Ammon's horn (tissue), 1 donor: ENCODE data around the gene LLGL2.

ENCODE experiments used
- DNase-seq: peaks from one replicate; pipeline ENCODE4 v3.0.0-alpha.2; 2016; ENCODE audit warnings: low spot score

Gene LLGL2

DNA sequence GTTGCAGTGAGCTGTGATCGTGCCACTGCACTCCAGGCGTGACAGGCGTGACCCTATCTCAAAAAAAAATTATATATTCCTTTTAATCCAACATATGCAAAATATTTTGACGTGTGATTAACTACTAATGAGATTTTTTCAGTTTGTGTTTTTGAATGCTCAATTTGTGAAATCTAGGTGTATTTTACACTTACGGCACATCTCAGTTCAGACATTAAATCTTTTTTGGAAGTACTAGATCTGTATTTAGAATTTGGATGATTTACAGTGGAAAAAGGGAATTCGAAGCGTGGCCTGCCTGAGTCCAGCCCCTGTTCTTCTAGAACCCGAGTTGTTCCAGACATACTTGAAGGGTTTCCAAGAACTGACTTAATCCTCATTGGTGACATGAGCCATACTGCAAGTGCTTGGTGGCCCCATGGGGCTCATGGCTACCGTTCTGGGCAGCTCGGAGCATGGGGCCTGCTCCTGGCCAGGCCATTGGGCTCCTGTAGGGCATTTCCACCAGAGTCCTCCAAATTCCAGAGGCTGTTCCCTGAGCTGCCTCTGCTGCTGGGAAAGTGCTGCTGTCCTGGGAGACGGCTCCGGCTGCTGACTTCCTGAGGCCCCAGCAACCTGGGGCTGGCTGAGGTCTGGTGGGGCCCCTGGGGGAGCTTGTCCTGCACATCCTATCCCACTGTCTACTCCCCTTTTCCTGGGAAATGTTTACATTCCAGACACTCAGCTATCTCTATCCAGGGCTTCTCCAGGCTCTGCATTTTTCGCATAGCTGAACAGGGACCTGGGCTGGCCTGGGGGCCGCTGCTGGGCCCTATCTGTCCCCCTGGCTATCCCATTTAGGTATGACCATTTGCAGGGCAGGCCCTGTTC lies 27.2 kb downstream of the LLGL2 start:
- DNase-seq, result no peak

DNA sequence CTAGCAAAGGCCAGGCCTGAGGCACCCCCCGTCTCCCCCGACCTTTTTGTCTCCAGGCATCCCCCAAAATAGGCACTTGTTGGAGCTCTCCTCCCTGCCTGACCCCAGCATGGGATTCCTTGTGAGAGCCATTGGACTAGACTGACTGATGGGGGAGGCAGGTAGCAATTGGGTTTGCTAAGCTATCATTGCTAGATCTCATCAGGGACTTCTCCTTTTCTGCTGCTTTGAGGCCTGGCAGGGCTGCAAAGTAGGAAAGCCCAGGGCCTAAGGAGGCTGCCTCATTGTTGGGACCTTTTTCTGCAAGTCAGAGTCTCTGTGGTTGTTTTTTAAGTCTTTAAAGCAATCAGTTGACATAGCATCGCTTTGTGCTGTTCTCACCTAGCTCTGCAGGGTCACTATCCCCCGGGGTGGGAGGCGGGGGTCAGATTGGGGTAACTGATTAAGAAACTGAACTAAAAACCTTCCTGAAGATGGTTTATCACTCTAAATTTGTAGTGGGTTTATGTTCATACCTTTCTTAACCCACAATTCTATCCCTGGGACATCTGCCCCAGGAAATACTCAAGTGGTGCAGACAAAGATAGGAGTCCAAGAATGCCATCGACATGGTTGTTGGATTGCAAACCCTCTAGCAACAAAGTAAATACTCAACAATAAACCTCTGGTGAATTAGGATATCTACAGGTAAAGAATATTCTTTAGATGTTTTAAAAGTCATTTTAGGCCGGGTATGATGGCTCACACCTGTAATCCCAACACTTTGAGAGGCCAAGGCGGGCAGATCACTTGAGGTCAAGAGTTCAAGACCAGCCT lies 28.0 kb downstream of the LLGL2 start:
- no peak for DNase-seq

DNA sequence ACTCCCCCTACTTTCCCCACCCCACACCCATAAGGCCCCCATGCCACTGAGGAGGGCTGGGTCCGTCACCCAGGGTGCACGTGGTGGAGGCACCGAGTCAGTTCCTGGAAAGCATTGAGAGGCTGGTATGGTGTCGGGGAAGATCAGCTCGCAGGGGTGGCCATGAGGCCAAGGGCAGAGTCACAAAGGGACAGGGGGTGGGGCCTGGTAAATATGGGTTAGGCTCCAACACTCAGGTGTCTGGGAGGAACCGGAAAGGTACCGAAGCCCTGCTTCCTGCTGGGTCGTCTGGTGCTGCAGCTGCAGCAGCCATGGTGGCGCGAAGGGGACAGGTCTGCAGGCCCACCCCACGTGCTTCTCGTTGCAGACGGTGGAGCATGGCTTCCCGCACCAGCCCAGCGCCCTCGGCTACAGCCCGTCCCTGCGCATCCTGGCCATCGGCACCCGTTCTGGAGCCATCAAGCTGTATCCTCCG lies 30.2 kb downstream of the LLGL2 start:
- no peak for DNase-seq

GRCh38 chr17:75557075-75557851 lies 31.8 kb downstream of the LLGL2 start:
- DNase-seq, result peak; percentile 85

DNA sequence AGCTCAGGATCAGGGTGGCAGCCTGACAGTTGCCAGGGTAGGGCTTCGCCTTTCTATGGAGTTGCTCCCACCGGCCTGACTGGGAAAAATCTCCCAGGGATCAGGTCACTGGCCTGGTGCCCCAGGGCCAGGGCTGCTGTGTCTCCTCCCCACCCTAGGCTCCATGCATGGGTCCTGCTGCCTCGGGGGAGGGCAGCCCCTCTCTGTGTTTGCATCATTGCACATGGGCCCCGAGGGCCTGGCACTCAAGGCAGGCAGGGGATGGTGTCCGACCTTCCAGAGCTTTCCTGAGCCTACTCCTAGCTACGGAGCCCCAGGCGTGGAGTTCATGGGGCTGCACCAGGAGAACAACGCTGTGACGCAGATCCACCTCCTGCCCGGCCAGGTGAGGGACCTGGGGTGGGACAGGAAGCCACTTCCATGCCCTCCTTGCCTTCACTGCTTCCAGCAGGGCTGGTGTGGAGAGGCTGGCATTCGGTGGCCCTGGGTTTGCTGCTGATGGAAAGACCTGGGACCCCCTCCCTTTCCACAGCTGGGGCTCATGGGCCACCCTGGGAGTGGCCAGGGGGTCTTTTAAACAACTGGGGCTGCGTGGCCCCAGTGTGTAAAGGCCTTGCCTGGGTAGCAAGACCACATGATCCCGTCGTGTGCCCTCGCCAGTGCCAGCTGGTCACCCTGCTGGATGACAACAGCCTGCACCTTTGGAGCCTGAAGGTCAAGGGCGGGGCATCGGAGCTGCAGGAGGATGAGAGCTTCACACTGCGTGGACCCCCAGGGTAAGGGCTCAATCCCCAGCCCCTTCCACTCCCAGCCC lies 32.6 kb downstream of the LLGL2 start:
- DNase-seq, result no peak

GRCh38 chr17:75558666-75559530 lies 33.4 kb downstream of the LLGL2 start:
- no peak for DNase-seq

GRCh38 chr17:75559958-75560533 lies 34.5 kb downstream of the LLGL2 start:
- DNase-seq, result no peak

DNA sequence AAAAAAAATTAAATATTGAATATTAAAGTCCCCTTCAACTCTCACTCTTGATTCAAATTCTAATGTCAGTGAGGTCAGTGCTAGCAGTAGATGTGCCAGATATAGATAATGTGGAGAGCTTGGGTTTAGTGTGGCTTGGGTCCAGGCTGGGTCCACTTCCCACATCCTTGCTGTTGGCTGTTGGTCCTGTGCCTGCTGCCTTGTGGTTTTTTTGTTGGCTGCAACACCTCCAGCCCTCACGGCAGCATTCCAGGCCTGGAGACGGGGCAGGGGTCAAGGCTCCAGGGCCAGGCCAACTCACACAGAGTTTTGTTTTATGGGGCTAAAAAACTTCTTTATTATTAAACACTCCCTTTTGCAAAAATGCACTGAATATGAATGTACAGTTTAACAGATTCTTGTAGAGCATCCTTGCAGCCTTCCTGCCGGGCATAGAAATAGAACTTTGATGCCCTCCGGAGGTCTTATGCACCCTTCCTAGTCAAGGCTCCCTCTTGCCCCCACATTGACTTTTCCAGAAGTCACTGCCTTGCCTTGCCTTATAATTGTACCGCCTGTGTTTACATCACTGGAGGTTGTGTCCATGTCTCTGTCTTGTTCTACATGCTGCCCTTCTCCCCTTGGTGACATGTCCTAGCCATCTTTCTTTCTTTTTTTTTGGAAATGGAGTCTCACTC lies 36.6 kb downstream of the LLGL2 start:
- DNase-seq, result no peak

DNA sequence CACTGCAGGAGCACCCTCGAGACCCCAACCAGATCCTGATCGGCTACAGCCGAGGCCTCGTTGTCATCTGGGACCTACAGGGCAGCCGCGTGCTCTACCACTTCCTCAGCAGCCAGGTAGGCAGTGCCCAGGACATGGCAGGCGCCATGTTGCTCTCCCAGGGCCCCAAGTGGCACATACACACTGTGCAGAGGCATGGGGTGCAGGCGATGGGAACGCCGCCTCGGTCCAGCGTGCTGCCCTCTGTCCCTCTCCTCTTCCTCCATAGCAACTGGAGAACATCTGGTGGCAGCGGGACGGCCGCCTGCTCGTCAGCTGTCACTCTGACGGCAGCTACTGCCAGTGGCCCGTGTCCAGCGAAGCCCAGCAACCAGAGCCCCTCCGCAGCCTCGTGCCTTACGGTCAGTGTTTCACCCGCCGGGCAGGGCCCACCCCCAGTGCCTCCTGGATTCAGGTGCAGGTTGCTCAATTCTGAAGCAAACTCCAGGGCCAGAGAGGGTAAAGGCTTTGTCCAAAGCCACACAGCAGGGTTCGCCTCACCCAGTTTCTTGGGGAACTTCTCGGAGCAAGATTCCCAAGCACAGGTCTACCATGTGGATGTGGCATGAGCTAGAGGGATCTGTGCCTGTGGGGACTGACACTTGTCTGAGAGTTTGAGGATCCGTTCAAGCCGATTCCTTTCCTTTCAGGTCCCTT lies 37.7 kb downstream of the LLGL2 start:
- DNase-seq, result no peak

DNA sequence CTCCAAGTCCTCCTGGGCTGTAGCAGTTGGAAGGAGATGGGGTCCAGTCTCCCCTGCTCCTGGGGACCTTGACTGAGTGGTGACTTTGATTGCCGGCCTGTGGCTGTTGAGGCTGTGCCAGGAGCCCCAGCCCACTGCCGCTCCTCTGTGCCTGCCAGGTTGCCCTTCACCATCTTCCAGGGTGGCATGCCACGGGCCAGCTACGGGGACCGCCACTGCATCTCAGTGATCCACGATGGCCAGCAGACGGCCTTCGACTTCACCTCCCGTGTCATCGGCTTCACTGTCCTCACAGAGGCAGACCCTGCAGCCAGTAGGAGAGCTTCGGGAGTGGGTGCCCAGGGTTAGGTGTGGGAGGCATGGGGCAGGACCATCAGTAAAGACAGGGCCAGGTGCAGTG lies 38.7 kb downstream of the LLGL2 start:
- no peak for DNase-seq

DNA sequence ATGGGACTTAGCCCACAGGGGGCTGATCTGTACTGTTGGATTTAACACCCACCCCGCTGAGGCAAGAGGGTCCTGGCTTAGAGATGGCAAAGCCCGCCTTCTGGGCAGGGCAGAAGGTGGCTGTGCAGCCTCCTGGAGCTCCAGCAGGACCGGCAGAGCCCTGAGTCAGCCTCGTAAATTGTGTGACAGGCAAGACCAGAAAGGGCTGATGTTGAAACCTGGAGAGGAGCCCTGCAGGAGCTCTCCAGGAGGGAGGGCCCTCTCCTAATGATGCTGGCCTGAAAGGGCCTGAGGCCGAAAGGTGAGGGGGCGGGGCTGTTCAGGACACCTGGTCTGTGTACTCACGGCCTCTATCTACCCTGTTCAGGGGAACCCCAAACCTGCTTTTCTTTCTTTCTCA lies 39.6 kb downstream of the LLGL2 start:
- DNase-seq, result no peak

GRCh38 chr17:75565618-75566017 lies 40.1 kb downstream of the LLGL2 start:
- DNase-seq, result no peak

DNA sequence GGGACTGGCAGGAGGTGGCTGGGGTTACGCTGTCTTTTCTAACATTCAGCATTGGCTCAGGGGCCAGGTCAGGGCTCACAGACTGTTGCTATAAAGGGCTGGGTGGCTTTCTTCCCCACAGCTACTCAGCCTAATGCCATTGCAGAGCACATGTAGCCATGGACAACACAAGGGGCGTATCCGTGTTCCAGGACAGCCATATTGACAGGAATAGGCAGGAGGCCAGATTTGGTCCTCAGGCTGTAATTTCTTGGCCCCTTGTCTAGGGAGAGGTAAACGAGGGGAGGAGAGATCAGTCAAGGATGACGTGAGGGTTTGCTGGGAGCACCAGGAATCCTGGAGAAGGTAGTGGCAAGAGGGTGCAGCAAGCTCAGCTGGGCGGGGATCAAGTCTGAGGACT lies 40.9 kb downstream of the LLGL2 start:
- no peak for DNase-seq

- DNase-seq, result no peak
Measured at GRCh38 chr17:75566834-75567233, 41.3 kb downstream of the LLGL2 start.

DNA sequence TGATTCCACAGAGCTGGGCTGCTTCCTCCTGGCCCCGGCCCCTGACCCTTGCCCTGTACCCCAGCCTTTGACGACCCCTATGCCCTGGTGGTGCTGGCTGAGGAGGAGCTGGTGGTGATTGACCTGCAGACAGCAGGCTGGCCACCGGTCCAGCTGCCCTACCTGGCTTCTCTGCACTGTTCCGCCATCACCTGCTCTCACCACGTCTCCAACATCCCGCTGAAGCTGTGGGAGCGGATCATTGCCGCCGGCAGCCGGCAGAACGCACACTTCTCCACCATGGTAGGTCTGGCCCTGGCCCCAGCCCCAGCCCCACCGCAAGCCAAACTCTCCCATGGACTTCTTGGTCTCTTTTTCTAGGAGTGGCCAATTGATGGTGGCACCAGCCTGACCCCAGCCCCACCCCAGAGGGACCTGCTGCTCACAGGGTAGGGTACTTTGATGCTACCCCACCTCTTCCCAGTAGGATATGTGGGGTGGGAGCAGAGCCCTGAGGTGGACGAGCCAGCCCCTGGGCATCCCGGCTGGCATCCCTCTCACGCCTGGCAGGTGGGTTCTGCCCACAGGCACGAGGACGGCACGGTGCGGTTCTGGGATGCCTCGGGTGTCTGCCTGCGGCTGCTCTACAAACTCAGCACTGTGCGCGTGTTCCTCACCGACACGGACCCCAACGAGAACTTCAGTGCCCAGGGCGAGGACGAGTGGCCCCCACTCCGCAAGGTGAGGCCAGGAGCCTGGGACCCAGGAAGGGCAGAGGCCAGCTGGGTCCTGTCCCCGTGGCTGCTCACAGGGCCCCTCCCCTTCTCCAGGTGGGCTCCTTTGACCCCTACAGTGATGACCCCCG lies 43.1 kb downstream of the LLGL2 start:
- DNase-seq, result no peak

GRCh38 chr17:75570034-75570676 lies 44.7 kb downstream of the LLGL2 start:
- DNase-seq, result no peak

GRCh38 chr17:75570772-75571171 lies 45.3 kb downstream of the LLGL2 start:
- no peak for DNase-seq
